CD4-positive, alpha-beta T cell treated with Interleukin-17A for 4 hours (primary cell): ENCODE data around the gene ACAN.

Source experiments
- DNase-seq: peaks from one replicate; pipeline ENCODE4 v3.0.0-alpha.2; 2020; ENCODE audit warnings: mixed read lengths

Gene ACAN

GRCh38 chr15:88802250-88802990, 816 bp upstream of the ACAN start:
- DNase-seq = no peak

- DNase-seq = no peak
These were observed 320 bp upstream of the ACAN start for GRCh38 chr15:88802991-88803240.

- DNase-seq = no peak
These were observed 648 bp downstream of the ACAN start for GRCh38 chr15:88803920-88804247.

DNA sequence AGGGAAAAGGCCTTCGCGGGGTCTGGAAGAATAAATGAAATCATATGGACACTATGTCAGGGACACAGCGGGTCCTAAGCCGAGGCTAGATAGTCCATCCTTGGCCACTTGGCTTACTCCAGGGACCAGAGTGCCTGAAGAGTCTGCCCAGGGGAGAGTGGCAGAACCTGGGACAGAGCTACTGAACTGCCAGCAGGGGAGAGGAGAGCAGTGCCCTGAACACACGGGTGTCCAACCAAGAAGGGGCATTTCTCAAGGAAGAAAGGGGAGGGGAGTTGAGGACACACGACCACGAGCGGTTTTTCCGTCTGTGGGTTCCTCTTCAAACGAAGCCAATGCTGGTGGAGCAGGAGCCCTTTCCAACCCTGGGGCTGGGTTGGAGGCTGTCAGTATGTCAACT, 1.0 kb downstream of the ACAN start:
- no peak for DNase-seq

DNA sequence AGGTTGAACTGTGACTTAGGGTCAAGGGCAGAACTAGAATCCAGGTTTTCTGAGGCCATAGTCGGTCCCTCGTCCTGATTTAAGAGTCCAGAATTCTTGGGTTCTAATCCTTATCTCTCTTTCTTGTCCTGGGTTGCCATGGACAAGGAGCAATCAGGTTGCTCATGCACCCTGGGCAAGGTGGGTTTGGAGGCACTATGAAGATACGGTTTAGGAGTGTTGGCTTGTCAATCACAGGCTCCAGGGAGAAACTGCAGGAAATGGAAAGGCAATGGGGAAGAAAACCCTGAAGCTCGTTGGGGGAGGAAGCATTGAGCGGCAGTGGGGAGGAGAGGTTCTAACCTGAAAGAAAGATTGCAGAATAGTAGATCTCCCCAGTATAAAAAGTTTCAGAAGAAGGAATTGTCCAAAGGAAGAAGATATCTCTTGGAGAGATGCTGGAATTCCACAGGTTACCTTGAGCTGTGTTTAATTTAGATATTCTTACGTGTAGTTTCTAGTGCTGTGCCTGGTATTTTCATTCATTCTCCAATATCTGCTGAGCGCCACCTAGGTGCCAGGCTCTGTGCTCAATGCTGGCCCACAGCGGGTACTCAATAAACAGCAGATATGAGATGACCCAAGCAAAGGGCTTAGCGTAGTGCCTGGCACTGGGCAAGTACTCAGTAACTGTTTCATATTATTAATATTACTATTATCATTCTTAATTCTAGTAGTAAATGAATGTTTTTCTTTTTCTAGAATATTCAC, 2.0 kb downstream of the ACAN start:
- peak; percentile 17 for DNase-seq

- no peak for DNase-seq
These were observed 7.2 kb downstream of the ACAN start for GRCh38 chr15:88810446-88810845.

GRCh38 chr15:88812133-88812532, 8.9 kb downstream of the ACAN start:
- no peak for DNase-seq

- no peak for DNase-seq
These were observed 10.7 kb downstream of the ACAN start for GRCh38 chr15:88813960-88814359.

DNA sequence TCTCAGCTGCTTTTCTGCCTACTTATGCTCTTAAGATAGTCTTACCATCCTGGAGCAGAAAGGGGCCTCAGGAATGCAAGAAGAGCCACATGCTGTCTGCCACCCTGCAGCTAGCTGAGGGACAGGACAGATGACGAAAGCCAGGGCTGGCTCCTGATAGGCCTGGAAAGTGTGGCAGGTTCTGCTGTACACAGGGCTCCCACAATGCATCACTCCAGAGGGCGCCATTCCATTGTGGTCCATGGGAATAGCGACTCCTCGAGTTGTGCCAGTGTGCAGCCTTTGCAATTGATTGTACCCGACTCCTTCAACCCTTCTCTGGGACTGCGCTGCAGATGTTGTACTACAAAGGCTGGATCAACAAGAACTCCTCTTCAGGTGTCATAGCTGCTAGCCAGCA, 11.2 kb downstream of the ACAN start:
- no peak for DNase-seq

- no peak for DNase-seq
These were observed 15.7 kb downstream of the ACAN start for GRCh38 chr15:88818920-88819319.

DNA sequence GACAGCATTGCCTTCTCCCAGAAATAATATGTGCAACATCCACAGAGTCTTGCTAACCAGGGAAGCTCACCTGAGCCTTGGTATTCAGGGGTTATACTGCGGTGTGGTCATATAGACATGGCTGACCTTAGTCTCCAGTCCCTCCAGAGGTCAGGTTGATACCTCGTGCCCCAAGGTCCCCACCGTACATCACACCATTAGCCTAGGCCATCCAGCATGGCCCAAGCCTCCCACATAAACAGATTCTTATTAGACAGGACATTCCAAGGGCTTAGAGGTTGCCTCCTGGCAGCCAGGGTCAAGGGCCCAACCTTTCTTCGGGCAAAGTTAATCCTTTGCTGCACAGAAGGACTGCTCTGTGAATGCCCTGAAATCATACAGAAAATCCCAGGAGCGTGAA, 18.8 kb downstream of the ACAN start:
- DNase-seq = no peak

GRCh38 chr15:88828791-88829190, 25.6 kb downstream of the ACAN start:
- DNase-seq = no peak

DNA sequence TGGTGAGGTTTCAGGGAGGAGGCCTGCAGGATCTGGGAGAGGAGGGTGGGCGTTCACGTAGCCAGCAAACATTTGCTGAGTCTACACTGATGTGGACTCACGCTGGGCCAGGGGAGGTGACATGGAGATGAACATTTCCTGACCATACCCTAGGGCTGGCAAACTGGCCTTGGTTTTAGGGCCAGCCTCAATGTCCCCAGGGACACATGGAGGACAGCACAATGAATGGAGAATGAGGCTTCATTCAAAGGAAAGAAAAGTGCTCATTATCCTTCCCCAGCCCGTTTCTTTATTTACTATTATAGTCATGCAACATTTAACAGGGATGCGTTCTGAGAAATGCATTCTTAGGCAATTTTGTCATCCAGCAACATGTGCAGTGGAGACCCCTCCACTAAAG, 26.8 kb downstream of the ACAN start:
- no peak for DNase-seq

DNA sequence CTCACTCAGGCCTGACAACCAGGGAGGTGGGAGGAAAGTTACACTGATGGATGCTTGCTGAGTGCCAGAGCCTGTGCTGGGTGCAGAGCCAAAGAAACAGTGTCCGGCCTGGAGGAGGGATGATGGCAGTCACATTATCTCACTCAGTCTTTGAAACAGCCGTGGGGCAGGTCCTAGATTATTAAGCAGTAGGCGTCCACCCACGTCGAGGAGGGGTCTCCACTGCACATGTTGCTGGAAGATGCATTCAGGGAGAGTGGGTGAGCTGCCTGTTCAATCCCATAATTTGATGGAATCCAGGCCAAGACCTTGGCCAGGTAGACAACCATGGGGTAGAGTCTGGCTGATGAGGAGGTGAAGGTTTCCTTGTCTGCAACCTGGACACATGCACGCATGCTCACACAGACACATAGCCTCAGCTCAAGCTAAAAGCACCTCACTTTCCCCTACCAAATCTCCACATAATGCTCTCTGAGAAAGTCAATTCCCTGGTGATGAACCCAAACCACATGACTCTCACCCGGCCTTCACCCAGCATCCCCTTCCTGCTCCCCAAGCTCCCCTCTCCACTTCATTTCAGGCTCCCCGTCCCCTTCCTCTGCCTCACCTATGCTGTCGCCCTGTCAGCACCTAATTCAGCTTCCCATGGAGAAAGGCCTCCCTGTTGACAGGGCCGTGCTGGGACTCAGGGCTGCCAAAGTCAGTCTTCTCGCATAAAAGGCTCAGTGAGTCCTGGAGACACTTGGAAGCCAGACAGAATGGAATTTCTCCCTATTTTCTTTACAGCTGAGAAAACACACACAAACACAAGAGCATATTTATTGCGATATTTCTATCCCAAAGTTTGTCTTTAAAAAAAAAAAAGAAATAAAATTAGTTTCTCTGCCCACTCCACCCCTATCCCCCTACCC, 29.8 kb downstream of the ACAN start:
- no peak for DNase-seq

- DNase-seq = no peak
These were observed 30.5 kb downstream of the ACAN start for GRCh38 chr15:88833731-88834100.

GRCh38 chr15:88834211-88834812, 31.1 kb downstream of the ACAN start:
- DNase-seq = peak; percentile 44

GRCh38 chr15:88835119-88835518, 31.9 kb downstream of the ACAN start:
- DNase-seq = no peak

DNA sequence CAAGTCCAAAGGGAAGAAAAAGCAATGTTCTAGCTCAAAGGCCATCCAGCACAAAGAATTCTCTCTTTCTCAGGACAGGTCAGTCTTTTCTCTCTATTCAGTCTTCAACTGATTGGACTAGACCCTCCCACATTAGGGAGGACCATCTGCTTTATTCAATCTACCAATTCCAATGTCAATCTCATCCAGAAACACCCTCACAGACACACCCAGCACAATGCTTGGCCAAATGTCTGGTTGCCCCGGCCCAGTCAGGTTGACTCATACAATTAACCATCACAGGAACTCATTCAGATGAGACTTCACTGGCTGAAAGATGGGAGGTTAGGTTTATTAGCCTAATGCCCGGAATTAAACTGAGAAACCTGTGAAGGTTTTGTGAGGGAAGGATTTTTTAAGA, 32.4 kb downstream of the ACAN start:
- no peak for DNase-seq

DNA sequence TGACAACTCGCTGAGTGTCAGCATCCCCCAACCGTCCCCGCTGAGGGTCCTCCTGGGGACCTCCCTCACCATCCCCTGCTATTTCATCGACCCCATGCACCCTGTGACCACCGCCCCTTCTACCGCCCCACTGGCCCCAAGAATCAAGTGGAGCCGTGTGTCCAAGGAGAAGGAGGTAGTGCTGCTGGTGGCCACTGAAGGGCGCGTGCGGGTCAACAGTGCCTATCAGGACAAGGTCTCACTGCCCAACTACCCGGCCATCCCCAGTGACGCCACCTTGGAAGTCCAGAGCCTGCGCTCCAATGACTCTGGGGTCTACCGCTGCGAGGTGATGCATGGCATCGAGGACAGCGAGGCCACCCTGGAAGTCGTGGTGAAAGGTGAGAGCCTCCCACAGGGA, 35.4 kb downstream of the ACAN start:
- no peak for DNase-seq

DNA sequence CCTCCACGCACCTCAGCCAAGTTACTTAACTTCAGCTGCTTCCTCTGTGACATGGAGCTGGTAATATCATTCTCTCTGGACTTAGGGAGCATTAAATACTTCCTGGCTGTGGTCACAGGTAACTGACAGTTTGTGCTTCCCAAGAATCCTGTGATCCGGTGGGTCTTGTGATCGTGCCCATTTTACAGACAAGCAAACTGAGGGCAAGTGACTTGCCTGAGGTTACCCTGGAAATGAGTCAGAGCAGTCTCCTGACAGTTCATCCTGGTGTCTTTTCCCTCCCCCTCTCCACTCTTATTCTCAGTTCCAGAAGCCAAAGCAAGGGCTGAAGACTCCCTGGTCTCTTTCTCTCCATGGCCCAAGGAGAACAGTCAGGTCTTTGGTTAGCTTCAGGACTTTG, 35.9 kb downstream of the ACAN start:
- no peak for DNase-seq

DNA sequence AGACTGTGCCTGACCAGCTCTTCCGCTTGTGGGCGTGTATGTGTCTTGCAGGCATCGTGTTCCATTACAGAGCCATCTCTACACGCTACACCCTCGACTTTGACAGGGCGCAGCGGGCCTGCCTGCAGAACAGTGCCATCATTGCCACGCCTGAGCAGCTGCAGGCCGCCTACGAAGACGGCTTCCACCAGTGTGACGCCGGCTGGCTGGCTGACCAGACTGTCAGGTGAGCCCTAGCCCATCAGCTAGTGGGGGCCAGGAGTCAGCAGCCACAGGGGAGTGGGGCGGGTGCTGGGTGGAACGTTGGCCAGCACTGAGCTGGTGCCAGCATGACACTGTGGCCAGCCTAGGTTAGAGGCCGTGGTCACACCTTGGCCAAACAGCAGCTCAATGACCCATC, 36.7 kb downstream of the ACAN start:
- no peak for DNase-seq

DNA sequence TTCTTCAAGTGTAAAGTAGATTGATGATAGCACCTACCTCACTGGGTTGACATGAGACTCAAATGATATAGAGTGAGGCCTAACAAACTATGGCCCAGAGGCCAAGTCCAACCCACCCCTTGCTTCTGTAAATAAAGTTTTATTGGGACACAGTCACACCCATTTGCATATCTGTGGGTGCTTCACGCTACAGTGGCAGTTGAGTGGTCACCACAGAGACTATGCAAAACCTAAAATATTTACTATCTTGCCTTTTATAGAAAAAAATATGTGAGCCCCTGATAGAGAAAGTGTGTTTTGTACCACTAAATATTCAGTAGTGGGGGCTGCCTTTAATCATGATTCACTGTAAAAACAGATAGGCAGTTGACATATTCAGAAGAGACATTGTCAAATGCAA, 38.0 kb downstream of the ACAN start:
- no peak for DNase-seq

DNA sequence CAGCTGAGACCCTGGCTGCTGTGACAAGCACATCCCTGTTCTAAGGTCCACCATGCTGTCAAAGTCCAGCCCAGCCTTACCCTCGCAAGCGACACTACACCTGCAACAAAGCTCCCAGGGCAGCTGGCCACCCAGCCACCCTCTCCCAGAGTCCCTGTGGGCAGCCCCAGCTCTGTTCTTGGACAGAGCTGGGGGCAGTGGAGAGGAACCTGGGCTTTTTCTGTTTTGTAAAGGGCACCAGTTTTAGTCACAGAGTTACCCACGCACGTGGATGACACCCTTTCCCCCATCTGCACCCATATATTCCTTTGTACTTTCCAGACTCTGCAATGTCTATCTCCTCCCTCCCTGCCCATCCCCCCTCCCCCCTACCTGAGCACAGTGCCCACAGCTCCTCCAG, 38.9 kb downstream of the ACAN start:
- DNase-seq = no peak

DNA sequence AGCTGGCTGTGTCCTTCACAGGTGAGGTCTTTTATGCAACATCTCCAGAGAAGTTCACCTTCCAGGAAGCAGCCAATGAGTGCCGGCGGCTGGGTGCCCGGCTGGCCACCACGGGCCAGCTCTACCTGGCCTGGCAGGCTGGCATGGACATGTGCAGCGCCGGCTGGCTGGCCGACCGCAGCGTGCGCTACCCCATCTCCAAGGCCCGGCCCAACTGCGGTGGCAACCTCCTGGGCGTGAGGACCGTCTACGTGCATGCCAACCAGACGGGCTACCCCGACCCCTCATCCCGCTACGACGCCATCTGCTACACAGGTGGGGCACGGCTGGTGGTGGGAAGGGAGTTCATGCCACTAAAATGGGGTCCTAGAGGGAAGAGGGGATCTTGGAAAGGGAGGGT, 40.1 kb downstream of the ACAN start:
- DNase-seq = no peak
